ENCODE results near the gene NMS. TPM values are rescaled to one million over a fixed set of nuclear protein-coding genes. Genes with fewer than 3 reads are reported as not detected.

Gene NMS
- total RNA-seq, 1 donor from 2014 or later, result not detected

GRCh38 chr2:100529900-100530299 is 59.6 kb downstream of the NMS start:
- H3K4me3 Mint-ChIP-seq, result no peak overlapping the region
- ATAC-seq (ENCODE audit: low read depth) (no peak), DNase-seq (no peak)
- no peak overlapping the region for H3K27ac Mint-ChIP-seq
- intact Hi-C loops (cut with micrococcal nuclease), result no loop called here
- ChIA-PET POLR2A (no interaction called here), CTCF (no interaction called here)
- TF ChIP-seq CTCF (IDR thresholded peaks at IDR 0.05), result no peak
- no peaks in the 10 kb centered on the region for H3K4me1 Mint-ChIP-seq
- peaks cover 15% of the 10 kb centered on the region for H3K27me3 Mint-ChIP-seq
- H3K9me3 Mint-ChIP-seq, result no peaks in the 10 kb centered on the region
- H3K36me3 Mint-ChIP-seq (ENCODE audit: low read depth), result no peaks in the 10 kb centered on the region

Other genes starting within 250 kb of the NMS start
- gene LONRF2, start 148.0 kb upstream of the NMS start, total RNA-seq, result 0.09 and 0.17 TPM in 2 replicates
- 19.8 and 21.0 TPM in 2 replicates for gene CHST10, start 52.8 kb upstream of the NMS start, total RNA-seq
- 26.1 and 27.8 TPM in 2 replicates for gene PDCL3, start 92.5 kb downstream of the NMS start, total RNA-seq